T-helper 2 cell treated with Interferon-gamma antibody and Interleukin-4, amounts not matched to agents 100 ng/mL and 5 ng/mL, for 36 hours (primary cell): ENCODE results near the gene TOMM40L. TPM values are rescaled to one million over a fixed set of nuclear protein-coding genes. Genes with fewer than 3 reads are reported as not detected.

Source experiments
- intact Hi-C: fragments of 100-400 bp; cut with micrococcal nuclease; formaldehyde crosslinking; loops from one replicate; pipeline ENCODE4 v1.15.1; 2023
- total RNA-seq: library from RNA; stranded (reverse); gene quantifications from 2 replicates; pipeline ENCODE4 v1.2.3, GENCODE V29; 2022

Gene TOMM40L
- total RNA-seq, 1 donor from 2014 or later: 23.3 TPM

DNA sequence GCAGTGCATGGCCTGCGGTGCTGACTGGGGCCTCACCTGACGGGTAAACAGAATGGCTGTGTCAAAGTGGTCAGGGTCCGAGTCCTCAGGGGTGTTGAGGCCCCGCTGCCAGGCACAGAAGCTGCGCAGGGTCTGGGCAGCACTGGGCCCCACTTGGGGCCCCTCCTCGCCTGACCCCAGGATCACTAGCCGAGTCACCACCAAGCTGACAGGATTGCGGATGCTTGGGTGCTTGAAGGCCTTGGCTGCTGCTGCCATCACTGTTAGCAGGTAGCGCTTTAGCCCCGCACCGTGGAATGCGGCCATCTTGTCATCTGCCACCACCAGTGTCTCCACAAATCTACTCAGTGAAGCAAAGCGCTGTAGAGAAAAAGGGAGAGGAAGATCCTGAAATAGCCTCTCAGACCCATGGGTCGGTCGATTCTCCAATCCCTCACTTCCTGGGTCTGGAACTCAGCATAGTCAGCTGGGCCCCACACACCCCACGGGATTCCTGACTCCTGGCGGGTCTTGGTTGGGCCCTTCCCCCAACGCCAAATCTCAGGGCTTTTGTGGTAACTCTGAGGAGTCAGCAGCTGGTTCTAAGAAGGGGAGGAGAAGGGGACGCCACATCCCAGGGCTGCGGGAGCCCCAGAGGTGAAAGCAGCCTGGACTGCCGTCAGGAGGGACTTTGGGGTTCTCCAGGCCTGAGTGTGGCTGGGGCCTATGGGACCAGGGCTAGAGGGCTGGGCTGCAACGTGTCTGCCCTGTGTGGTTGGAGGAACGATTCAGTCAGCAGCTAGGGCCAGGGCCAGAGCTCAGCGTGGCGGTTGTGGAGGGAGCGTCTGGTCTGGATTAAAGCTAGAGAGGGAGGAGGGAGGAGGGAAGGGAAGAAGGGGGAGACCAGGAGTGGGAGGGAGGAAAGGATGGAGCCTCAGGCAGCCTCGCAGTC lies 29.1 kb upstream of the TOMM40L start:
- intact Hi-C loops: no loop called here

DNA sequence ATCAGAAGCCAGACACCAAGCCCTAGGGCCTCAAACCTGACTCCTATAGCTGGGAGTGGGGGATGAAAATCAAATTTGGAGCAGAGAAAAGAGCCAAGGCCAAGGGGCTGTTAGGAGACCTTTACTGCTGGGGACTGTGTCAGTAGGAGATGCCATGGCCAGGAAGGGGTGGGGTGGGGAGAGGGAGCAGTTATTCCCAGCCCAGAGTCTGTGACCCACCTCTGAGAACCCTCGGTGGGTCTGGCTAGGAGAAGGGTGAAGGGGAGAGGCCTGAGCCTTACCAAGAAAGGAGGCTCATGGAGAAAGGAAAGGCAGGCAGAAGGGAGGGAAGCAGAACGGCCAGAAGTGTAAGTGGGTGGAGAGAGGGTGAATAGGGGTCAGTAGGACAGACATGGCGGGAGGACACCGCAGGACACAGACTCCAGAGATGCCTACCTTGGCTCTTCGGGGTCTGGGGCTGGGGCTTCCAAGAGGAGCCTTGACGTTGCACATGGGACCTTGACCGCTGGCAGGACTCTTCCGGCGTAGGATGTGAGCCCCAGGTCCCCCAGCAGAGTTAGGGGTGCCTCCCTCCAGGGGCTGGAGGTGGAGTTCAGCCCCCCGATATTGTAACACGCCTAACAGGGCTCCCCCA lies 28.2 kb upstream of the TOMM40L start:
- intact Hi-C loops: no loop called here

DNA sequence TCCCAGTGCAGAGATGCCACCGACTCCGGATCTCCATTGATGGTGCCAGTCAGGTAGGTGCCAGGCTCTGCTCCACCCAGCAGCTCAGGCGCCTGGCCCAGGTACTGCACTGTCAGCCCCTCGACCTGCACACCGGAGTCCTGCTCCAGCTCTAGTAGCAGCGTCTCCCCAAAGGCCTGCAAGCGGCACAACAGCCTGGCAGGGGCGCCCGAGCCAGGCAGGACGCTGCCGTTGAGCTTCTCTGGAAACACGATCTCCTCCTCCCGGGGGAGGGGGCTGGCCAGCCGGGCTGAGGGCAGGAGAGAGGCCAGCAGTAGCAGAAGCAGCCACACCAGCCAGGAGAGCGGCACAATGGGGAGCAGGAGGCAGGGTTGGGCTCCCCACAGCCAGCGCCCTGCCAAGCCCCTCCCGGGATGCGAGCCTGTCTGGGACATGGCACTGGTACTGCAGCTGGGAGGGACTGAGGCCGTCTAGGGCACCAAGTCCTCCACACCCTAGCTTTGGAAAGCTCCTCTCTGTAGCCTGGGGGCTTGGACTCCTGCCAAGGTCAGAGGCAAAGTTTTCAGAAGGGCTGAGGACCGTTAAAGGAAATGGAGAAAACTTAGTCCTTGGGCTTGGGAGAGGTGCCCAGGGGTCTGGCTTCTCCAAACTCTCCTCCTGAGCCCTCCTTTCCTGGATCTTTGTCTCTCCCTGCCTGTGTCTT lies 27.5 kb upstream of the TOMM40L start:
- intact Hi-C loops: no loop called here

DNA sequence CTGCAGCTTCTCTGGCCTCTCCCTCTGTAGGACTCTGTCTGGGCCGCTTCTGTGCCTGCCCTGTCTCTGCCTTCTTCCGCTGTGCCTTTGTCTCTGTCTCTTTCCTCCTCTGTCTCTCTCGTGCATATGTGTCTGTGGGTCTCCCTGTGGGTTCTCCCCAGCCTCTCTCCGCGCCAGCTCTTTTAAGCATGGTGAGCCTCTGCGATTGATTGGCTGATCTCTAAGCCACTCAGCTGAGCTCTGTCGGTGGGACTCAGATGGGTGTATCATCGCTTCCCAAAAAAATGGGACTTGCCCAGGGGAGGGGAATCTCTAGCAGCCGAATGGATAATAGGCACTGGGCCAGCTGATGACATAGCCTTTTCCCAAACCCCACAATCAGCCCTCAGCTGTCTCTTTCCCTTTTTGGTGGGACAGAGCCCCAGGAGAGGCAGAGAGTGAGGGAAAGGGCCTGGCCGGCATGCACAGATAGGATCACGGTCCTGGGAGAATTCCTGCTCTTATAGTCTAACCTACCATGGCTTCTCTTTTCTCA lies 26.9 kb upstream of the TOMM40L start, which contains the start of gene ADAMTS4:
Gene ADAMTS4 (minus strand): TSS at position 158 of the 535 bp plus-strand sequence. CDS start 427 bp downstream, outside the sequence.
- intact Hi-C loops: no loop called here

DNA sequence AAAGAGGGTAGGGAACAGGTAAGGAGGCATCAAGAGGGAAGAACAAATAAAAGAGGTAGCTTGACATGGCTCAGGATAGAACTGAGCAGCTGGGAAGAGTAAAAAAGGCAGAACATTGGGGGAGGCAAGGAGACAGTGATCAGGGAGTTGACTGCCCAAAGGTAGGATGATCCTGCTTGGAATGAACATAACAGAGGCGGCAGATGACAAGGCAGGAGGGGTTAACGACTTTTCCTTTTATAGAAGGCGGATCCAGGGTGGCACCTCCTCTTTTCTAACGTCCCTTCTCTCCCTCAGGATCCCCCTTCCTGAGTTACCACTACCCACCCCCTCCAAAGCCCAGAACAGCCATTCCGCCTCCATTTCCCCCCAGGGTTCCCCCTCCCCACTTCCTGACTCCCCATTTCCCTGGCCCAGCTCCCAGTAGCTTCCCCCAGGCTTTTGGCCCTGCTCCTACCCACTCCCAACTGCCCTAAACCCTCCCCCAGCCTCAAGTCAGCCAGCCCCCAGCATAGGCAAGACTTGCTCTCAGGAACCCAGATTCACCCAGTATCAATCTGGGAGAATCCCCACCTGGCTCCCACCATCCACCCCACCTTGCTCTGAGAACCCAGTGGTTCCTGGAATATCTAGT lies 26.2 kb upstream of the TOMM40L start:
- intact Hi-C loops: no loop called here

DNA sequence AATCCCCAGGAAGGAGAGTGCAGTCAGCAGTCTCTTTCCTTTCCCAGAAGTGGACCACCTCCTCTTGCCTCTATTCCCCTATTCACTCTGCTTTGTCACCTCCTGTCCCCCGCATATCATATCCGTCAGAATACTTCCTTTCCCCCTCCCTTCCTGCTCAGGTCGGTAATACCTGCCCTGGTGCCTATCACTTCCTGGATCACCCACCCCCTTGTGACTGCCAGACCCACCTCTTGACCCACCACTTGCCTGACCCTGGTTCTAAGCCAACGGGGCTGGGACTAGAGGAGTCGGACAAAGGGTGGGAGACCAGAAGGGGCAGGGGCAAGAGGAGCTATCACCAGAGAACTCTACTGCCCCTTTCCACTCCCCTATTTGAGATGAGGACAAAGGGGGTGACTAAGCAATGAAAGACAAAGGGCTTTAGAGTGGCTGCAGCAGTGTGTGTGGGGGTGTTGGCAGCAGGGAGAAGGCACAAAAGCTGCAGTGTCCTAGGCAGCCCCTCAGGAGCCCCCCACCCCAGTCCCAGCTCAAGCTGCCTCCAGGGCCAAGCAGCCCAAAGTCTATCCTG lies 25.4 kb upstream of the TOMM40L start:
- intact Hi-C loops: no loop called here

DNA sequence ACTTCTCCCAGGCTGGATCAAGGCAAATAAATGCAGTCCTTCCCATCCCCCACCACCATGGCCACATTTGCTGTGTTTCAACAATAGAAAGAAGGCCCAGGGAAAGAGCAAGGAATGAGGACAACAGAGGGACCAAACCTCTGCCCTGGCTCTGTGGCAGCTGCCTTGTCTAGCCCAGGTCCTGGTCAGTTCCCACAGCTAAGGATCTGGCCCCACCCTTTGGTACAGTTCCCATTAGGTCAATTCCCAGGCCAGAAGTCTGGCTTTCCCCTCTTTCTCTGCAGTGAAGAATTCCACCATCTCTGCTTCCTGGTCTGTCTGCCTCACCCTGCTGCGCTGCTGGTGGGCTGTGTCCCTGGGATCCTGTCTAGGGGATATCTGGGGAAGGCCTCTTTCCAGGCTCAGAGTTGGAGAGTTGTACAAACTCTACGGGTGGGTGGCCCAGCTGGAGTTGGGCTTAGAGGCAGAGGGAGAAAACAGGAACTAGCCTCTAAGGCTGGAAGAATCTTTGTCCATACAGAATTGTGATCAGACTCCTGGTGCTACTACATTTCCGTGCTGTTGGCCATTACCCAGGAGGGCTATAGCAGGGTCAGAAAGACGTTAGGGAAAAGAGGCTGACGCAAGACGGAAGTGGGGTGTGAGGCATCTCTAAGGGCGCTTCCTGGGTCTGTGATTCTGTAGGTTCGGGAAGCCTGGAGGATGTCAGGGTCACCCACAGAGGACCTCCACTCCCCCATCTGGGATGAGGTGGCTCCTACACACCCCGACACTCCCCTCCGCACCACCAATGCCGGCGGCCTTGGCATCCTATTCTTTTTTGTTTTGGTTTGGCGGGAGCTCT lies 24.6 kb upstream of the TOMM40L start:
- intact Hi-C loops: no loop called here

DNA sequence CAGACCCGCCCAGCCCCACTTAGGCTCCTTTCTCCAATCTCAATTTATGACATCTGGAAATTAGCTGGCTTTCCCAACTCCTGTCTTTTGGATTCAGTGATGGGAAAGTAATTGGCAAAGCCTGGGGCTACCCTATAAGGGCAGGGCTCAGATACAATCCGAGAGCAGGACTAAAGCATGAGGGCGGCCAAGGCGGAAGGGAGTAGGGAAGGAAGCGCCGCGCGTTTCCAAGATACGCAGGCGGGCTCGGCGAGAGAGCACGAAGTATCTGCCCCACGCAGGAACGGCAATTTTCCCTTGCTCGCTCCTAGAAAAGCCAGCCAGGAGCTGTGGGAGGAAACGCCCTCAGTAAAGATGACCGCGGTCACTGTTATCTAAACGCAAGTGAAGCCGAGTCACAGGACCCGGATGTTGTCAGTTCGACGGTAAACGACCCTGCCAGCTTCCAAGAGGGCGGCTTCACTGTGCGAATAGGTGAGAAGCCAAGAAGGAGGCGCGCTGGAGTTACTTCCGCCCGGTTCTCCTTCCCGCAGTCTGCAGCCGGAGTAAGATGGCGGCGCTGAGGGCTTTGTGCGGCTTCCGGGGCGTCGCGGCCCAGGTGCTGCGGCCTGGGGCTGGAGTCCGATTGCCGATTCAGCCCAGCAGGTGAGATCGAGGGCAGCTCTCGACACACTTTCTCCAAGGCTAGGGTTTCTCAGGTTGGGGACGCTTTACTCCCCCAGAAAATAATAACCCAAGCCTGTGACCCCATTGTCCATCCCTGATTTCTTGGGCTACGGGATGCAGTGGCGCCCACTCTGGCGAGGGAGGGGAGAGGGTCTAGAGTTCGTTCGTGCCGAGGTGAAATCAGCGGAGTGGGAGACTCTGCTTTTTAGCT lies 23.8 kb upstream of the TOMM40L start, which contains the start of gene NDUFS2:
Gene NDUFS2 (plus strand): TSS at position 532 of the 877 bp plus-strand sequence. CDS start 19 bp downstream, at position 551.
- intact Hi-C loops: loop anchor here (1.0 to 2.0 kb wide), 5 partner anchors 17 to 113 kb away; partner anchors contain the start of genes PPOX, SDHC and USP21

DNA sequence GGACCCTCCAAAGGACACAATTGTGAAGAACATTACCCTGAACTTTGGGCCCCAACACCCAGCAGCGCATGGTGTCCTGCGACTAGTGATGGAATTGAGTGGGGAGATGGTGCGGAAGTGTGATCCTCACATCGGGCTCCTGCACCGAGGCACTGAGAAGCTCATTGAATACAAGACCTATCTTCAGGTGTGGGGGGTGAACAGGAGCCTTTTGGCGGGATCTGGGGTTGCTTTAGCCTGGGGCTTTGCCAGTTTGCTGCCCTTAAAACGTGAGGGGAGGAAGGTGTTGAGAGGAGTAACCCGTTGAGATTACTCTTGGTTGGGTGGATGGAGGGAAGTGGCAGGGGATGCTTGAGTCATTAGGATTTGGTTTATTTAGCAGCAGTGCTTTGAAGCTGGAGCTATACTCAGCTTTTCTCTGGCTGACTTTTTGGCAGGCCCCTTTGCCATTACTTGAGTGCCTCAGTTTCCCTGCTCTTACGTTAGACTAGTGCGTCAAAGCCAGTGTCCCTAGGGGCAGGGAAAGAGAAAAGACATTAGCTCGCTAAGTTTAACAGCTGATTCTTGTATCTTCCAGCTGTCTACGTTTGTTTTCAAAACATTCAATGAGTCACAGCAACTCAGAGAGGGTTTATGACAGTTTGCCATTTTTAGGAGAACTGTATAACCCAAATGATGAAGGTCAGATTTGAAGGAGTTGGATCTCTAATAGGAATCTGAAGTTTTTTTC lies 19.3 kb upstream of the TOMM40L start:
- intact Hi-C loops: no loop called here

DNA sequence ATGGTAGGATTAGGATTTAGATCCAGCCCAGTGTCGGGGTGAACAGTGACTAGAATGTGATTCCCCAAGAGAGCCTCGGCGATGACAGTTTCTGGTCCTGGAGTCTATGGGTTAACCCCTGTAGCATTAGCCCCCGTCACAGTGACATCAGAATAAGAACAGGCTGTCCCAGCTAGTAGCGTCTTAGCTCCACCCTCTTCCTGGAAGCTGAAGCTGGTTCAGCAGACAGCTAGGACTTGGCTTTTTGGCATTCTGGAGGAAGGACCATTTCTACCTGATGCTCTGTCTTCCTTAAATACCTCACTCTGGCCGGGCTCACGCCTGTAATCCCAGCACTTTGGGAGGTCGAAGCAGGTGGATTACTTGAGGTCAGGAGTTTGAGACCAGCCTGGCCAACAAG lies 18.7 kb upstream of the TOMM40L start:
- intact Hi-C loops: no loop called here

DNA sequence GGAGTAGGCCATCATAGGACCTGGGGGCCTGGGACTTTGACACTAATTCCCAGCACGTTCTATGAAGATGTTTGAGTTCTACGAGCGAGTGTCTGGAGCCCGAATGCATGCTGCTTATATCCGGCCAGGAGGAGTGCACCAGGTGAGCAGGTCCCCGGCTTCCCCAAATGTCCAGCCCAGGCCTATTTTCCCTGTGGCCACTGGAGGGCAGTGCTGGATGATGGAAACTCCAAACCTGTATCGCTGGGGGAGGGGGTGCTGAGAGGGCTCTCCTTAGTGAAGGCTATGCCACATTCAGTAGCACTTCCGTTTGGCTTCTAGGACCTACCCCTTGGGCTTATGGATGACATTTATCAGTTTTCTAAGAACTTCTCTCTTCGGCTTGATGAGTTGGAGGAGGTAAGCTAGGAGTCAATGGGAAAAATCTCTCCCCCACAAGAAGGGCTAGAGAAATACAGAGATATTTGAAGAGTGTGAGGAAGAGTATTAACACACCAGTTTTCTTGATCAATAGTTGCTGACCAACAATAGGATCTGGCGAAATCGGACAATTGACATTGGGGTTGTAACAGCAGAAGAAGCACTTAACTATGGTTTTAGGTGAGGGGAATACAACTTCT lies 16.0 kb upstream of the TOMM40L start:
- intact Hi-C loops: loop anchor here (1.0 kb wide), 1 partner anchor 15 kb away; no protein-coding TSS in a partner anchor

DNA sequence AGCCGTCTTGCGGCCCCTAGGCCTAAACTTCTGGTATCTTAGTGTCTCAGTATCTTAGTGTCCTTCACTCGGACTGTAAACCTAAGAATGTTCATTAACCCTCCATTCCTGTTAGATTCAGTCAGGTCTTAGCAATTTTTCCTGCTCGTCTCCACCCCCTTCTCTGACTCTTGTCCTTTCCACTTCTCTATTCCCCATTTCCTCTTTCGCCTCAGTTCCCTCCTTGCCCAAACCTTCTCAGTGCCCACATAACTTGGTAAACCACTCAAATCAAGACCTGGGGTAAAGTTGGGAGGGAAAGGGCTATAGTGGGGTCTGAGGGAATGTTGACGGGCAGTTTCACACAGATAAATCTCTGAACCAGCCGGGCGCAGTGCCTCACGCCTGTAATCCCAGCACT lies 11.5 kb upstream of the TOMM40L start:
- intact Hi-C loops: no loop called here

DNA sequence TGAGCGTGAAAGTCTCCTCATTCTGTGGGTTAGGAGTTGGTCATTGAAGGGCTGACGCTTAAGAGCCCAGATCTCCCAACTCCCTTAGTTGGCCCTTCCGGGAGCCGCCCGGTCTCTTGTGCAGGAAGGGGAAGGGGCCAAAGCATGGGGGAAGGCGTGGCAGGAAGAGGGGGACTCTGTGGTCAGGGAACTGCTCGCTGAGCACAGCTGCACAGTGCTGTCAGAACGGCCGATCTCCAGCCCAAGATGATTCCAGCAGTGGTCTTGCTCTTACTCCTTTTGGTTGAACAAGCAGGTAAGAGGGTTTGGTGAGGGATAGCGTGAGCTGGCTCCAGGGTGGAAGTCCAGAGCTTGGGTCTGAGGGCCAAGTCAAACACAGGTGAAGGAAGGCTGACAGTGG lies 10.8 kb upstream of the TOMM40L start, which contains the start of gene FCER1G:
Gene FCER1G (plus strand): TSS at position 220 of the 400 bp plus-strand sequence. CDS start 27 bp downstream, at position 247.
- intact Hi-C loops: no loop called here

DNA sequence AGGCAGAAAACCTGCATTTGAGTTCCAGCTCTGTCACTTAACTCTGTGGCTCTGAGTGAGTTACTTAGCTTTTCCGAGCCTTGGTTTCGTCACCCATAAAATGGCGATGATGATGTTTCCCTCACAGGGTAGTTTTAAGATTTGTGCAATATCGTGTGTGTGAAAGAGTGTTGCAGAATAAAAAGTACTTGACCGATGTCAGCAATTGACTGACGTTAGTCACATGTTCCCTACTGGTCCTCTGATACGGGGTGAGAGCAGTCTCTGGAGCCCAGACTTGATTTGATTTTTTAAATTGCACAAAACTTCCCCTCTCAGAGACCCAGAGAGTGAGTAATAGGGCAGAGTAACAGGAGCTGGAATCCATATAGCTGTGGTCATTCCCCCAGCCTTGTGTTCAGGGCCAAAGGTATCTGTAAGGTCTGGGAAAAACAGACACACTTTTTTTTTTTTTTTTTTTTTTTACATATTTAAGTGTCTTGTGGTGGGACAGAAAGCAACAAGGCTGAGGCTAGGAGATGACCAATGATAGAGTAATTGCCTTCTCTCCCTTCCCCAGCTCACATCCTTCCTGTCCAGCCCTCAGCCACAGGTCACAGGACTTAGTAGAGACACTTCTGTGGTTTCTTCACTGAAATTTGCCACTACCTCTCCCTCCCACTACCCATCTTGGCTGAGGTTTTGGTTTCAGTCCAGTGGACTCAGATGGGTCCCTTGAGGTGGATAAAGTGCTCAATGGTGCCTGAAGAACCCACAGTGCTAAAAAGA lies 8.7 kb upstream of the TOMM40L start:
- intact Hi-C loops: no loop called here

DNA sequence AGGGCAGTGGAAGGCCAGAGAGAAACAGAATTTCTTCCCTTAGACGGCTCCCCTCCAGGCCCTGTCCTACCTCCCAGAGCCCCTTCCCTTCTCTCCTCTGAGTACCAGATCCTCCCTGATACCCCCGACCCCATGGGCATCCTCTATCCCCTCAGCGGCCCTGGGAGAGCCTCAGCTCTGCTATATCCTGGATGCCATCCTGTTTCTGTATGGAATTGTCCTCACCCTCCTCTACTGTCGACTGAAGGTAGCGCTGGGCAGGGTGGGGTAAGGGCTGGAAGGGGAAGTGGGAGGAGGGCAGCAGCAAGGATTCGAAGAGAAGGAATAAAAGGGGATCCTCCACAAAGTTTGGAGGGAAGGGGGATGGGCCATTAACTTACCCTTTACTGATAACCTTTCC lies 8.0 kb upstream of the TOMM40L start:
- intact Hi-C loops: no loop called here

DNA sequence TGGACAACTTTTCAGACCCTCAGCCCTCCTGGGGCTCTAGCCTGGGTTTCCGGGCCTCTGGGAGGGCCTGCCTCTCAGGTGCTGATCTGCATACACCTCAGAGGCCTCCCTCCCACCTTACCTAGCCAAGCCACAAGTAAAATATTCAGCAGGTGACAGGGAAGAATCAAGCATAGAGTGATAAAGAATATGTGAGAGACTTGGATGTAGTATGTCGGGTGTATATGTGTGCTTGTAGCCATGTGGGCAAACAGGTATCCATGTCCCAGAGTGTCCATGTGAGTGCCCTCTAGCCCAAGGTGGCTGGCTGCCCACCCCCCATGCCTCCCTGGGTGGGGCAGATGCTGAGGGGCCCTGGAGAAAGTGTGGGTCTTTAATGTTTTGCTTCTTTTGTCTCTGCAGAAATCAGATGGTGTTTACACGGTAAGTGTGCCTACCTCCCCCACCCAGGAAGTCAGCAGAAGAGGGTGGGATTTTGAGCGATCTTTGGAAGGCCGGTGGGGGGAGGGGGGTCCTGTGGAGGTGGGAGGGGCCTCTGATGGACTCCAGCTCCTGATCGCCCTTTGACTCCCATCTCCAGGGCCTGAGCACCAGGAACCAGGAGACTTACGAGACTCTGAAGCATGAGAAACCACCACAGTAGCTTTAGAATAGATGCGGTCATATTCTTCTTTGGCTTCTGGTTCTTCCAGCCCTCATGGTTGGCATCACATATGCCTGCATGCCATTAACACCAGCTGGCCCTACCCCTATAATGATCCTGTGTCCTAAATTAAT lies 7.4 kb upstream of the TOMM40L start:
- intact Hi-C loops: no loop called here
